Type B pancreatic cell (in vitro differentiated cells): ENCODE measurements around the gene RIN3. TPM values are rescaled to one million over a fixed set of nuclear protein-coding genes. Genes with fewer than 3 reads are reported as not detected.

Source experiments
- DNase-seq: peaks from one replicate; pipeline ENCODE4 v3.0.0; 2021; ENCODE audit warnings: mixed read lengths; ENCODE audit not compliant: unreplicated experiment; ENCODE audit errors: extremely low spot score
- H3K27ac Mint-ChIP-seq: 2 replicates; pipeline ENCODE4 v1.8.0; 2021; ENCODE audit warnings: mild to moderate bottlenecking, mixed read lengths
- H3K27me3 Mint-ChIP-seq: 2 replicates; pipeline ENCODE4 v1.8.0; 2021; ENCODE audit warnings: mixed read lengths
- H3K36me3 Mint-ChIP-seq: 2 replicates; pipeline ENCODE4 v1.8.0; 2021; ENCODE audit warnings: mixed read lengths
- H3K4me1 Mint-ChIP-seq: one replicate; pipeline ENCODE4 v1.8.0; 2021; ENCODE audit warnings: mixed read lengths; ENCODE audit not compliant: unreplicated experiment
- H3K4me3 Mint-ChIP-seq: 2 replicates; pipeline ENCODE4 v1.8.0; 2021; ENCODE audit warnings: mild to moderate bottlenecking, mixed read lengths
- H3K9me3 Mint-ChIP-seq: 2 replicates; pipeline ENCODE4 v1.8.0; 2021; ENCODE audit warnings: mixed read lengths
- total RNA-seq: library from RNA; stranded (reverse); gene quantifications from 2 replicates; pipeline ENCODE4 v1.2.1, GENCODE V29; 2021; ENCODE audit warnings: low replicate concordance
- TF ChIP-seq, protein P1 (sequence below): fragments of 200-600 bp; sonication (generic); conservative IDR thresholded peaks from 2 replicates; pipeline ENCODE4 v1.5.0; 2021; ENCODE audit warnings: antibody characterized with exemption, mild to moderate bottlenecking

Gene RIN3
- total RNA-seq, 1 donor from 2014 or later: 12.9 TPM

DNA sequence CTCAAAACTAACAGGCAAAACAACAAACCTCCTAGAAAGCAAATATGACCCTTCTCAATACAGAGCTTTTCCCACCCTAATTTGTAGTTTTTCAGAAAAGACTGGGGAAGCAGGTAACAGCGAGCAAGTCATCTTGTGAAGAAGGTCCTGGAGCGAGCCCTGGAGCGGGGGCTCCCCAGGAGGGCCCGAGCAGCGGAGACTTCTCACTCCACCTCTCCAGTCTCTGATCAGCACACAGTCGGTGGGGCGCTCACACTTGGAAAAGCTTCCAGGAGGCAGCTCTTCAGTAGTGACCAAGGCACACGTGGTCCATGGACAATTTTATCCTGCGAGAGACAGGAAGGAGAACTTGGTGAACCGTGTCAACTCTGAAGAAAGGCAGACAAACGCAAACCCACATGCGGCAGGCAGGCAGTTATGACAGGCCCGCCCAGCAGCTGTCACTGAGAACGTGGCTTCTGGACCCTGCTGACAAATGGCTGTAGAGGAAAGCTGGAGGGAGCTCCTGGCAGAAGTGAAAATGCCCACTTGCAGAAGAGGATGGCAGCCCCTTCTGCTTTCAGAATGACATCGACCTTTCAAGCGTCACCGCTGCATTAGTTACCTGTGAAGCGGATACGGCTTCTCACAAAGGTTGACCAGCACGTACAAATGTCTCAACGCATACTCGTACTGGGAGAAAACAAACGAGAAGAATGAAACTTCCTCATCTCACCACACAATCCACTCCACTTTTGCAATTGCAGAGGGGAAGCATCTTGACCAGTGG lies 190.6 kb downstream of the RIN3 start:
- no peak for DNase-seq
- H3K9me3 Mint-ChIP-seq: no peaks in the 10 kb centered on the region
- no peak overlapping the region for H3K4me3 Mint-ChIP-seq
- H3K4me1 Mint-ChIP-seq: no peaks in the 10 kb centered on the region
- no peak overlapping the region for H3K27ac Mint-ChIP-seq
- peaks cover 4% of the 10 kb centered on the region for H3K36me3 Mint-ChIP-seq
- TF ChIP-seq, protein P1, sequence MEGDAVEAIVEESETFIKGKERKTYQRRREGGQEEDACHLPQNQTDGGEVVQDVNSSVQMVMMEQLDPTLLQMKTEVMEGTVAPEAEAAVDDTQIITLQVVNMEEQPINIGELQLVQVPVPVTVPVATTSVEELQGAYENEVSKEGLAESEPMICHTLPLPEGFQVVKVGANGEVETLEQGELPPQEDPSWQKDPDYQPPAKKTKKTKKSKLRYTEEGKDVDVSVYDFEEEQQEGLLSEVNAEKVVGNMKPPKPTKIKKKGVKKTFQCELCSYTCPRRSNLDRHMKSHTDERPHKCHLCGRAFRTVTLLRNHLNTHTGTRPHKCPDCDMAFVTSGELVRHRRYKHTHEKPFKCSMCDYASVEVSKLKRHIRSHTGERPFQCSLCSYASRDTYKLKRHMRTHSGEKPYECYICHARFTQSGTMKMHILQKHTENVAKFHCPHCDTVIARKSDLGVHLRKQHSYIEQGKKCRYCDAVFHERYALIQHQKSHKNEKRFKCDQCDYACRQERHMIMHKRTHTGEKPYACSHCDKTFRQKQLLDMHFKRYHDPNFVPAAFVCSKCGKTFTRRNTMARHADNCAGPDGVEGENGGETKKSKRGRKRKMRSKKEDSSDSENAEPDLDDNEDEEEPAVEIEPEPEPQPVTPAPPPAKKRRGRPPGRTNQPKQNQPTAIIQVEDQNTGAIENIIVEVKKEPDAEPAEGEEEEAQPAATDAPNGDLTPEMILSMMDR: no peak
- H3K27me3 Mint-ChIP-seq: no peaks in the 10 kb centered on the region

DNA sequence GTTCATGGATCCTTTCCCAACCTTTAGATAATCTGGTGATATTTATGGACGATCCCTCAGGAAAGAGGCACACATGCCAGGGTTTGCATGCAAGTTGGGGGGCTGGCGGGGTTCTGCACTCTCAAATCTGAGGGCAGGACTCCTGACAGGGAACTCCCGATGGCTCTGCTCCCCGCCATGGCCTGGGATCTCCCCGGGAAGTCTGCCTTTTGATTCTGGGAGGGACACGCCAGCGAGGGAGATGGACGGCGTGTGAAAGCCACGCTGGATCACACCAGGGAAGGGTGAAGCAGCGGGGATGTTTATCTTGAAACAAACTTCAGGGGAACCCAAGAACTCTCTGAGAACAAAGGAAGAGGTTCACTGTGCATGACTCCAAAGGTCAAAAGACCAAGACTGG lies 191.2 kb downstream of the RIN3 start:
- no peak for DNase-seq
- Mint-ChIP-seq H3K4me3 (no peak overlapping the region), H3K27ac (no peak overlapping the region), H3K9me3 (no peaks in the 10 kb centered on the region), H3K27me3 (no peaks in the 10 kb centered on the region), H3K4me1 (no peaks in the 10 kb centered on the region), H3K36me3 (peaks cover 7% of the 10 kb centered on the region)
- TF ChIP-seq, protein P1: no peak

DNA sequence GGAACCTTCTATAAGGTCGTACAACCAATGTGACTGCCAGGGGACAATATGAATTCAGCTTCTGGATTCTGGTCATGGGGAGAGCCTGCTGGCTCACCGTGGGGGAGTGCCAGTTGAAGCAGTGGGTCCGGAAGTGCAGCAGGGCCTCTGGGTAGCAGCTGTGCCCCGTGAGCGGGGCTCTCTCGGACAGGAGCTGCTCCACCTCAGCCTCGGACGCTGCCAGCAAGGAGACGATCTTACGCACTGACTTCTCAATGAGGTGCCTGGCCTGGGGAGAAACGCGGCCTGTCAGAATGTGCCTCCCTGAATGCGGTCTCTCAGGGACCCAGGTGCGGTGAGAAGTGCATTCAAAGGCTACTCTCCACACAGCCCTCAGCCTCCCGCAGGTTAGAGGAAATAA lies 192.8 kb downstream of the RIN3 start:
- Mint-ChIP-seq H3K27me3 (no peaks in the 10 kb centered on the region), H3K4me3 (no peak overlapping the region), H3K4me1 (no peaks in the 10 kb centered on the region), H3K27ac (no peak overlapping the region), H3K9me3 (no peaks in the 10 kb centered on the region), H3K36me3 (peaks cover 7% of the 10 kb centered on the region)
- TF ChIP-seq, protein P1: no peak
- no peak for DNase-seq

DNA sequence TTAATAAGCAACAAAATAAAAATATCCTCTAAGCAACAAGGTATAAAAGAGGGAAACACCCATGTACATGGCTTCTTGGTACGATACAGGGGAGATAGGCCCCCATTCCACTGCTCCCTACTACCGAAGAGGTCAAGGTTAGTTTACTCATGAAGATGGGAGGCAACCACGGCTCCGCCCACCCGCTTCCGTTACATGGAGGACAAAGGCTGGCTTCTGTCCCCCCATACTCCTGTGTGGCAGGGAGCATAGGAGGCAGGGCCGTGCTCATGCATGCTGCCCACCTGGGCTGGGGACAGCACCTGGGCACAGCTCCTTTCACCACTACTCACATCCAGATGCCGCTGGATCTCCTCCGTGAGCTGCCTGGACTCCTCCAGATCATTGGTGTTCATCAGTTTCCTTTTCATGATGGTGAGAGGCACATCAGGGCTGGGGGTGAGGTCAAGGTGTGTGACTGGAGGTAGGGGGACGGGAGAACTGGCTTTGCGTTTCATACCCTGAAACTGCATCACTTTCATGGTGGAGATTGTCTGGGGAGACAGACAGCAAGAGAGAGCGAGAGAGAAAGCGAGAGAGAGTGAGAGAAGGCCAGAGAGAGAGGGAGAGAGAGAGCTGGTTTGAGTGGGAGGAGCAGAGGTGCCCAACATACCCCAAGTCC lies 195.9 kb downstream of the RIN3 start:
- Mint-ChIP-seq H3K27me3 (no peaks in the 10 kb centered on the region), H3K4me3 (no peak overlapping the region), H3K4me1 (no peaks in the 10 kb centered on the region), H3K9me3 (no peaks in the 10 kb centered on the region), H3K36me3 (peaks cover 12% of the 10 kb centered on the region), H3K27ac (no peak overlapping the region)
- TF ChIP-seq, protein P1: no peak
- DNase-seq: no peak

DNA sequence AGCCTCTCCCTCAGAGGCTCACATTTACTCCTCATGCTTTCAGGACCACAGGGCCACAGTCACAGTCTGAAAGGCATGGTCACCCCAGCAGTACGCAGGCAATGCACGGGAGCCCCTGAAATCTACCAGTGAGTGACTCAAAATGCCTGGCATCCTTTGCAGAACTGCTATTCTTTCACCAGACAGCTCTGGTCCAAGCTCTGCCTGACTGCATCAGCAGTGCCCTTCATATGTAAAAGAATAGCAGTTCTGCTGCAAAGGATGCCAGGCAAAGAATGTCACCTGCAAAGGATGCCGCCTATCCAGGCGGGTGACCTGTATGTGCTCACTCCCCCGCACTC lies 196.4 kb downstream of the RIN3 start:
- H3K27ac Mint-ChIP-seq: no peak overlapping the region
- peaks cover 8% of the 10 kb centered on the region for H3K36me3 Mint-ChIP-seq
- H3K4me3 Mint-ChIP-seq: no peak overlapping the region
- no peaks in the 10 kb centered on the region for H3K9me3 Mint-ChIP-seq
- TF ChIP-seq, protein P1: no peak
- no peak for DNase-seq
- no peaks in the 10 kb centered on the region for H3K27me3 Mint-ChIP-seq
- no peaks in the 10 kb centered on the region for H3K4me1 Mint-ChIP-seq
